GM12878 (cell line): ENCODE results near the gene ANKRD28. TPM values are rescaled to one million over a fixed set of nuclear protein-coding genes. Genes with fewer than 3 reads are reported as not detected.

Experiments used
- ATAC-seq: fragments of 200-7000 bp; cut with Tn5 transposase; 3 replicates; pipeline ENCODE4 v1.9.1; 2020; ENCODE audit warnings: mild to moderate bottlenecking, moderate library complexity
- BruUV-seq: library from RNA; stranded (reverse); fragments of 400-500 nt; replicated peaks from 2 replicates; lab custom pipeline; 2021; lab: Mats Ljungman, UMichigan
- CTCF ChIA-PET: fragments of 300-600 bp; sonication (Branson Sonifier 250); formaldehyde crosslinking; extraction: SDS; loops from one replicate; lab custom pipeline; 2021; ENCODE audit warnings: inconsistent platforms; lab: Yijun Ruan, JAX
- POLR2A ChIA-PET: fragments of 350-600 bp; formaldehyde crosslinking; extraction: SDS; loops from one replicate; lab custom pipeline; 2021; ENCODE audit warnings: inconsistent platforms; lab: Charles Lee
- RAD21 ChIA-PET: fragments of 300-600 bp; sonication (Branson Sonifier 250); formaldehyde crosslinking; loops from one replicate; lab custom pipeline; 2023; ENCODE audit warnings: antibody characterized with exemption; ENCODE audit not compliant: unreplicated experiment; lab: Charles Lee
- SMC1A ChIA-PET: fragments of 300-600 bp; sonication (Branson Sonifier 250); formaldehyde crosslinking; loops from one replicate; lab custom pipeline; 2023; ENCODE audit not compliant: unreplicated experiment, uncharacterized antibody; lab: Charles Lee
- DNase-seq: peaks from one replicate; pipeline ENCODE4 v3.0.0-alpha.2; 2011; ENCODE audit warnings: low read depth, low spot score
- FAIRE-seq: peaks from 3 replicates; lab custom pipeline; 2011; peaks lifted over from hg19 to GRCh38; lab: Jason Lieb, UNC
- H2AFZ ChIP-seq: 2 replicates; pipeline ENCODE4 v1.6.0; 2011; ENCODE audit warnings: low read depth, low read length, control low read depth; ENCODE audit not compliant: control insufficient read depth
- H3K27ac ChIP-seq: 2 replicates; pipeline ENCODE4 v1.5.1; 2011; ENCODE audit warnings: control low read depth; ENCODE audit not compliant: control insufficient read depth, insufficient read depth
- H3K27me3 ChIP-seq, 2 experiments: replicated peaks in 1 of 2; 2 replicates each; pipeline versions ENCODE4 v1.6.0 to v1.6.1; 2011; ENCODE audit warnings: low read length in 1 of 2; ENCODE audit not compliant: control insufficient read depth in 2 of 2, insufficient read depth in 2 of 2
- H3K36me3 ChIP-seq, 2 experiments: 2 replicates each; pipeline ENCODE4 v1.5.1; 2011; ENCODE audit warnings: low read length in 1 of 2; ENCODE audit not compliant: control insufficient read depth in 2 of 2, insufficient read depth in 2 of 2
- H3K4me1 ChIP-seq: 2 replicates; pipeline ENCODE4 v1.6.1; 2011; ENCODE audit warnings: mild to moderate bottlenecking, low read length, moderate library complexity, mixed read lengths; ENCODE audit not compliant: control insufficient read depth, insufficient read depth
- H3K4me2 ChIP-seq: 2 replicates; pipeline ENCODE4 v1.6.0; 2011; ENCODE audit warnings: control low read depth; ENCODE audit not compliant: control insufficient read depth, insufficient read depth
- H3K4me3 ChIP-seq: fragments of 200-600 bp; sonication (generic); 2 replicates; pipeline ENCODE4 v1.5.1; 2016
- H3K79me2 ChIP-seq: 2 replicates; pipeline ENCODE4 v1.6.0; 2011; ENCODE audit warnings: low read length; ENCODE audit not compliant: control insufficient read depth, insufficient read depth
- H3K9ac ChIP-seq: 2 replicates; pipeline ENCODE4 v1.8.0; 2011; ENCODE audit warnings: low read length, control low read depth, mixed read lengths; ENCODE audit not compliant: control insufficient read depth, insufficient read depth
- H3K9me3 ChIP-seq: replicated peaks from 3 replicates; pipeline ENCODE4 v1.5.1; 2011; ENCODE audit warnings: mild to moderate bottlenecking, low read length; ENCODE audit not compliant: control insufficient read depth, insufficient read depth
- H4K20me1 ChIP-seq: 2 replicates; pipeline ENCODE4 v1.6.0; 2011; ENCODE audit not compliant: control insufficient read depth, insufficient read depth
- CREM ChIP-seq: IDR thresholded peaks from 2 replicates; pipeline ENCODE4 v1.6.1; 2014; ENCODE audit warnings: antibody characterized with exemption, low read depth
- EED ChIP-seq: sonication (generic); IDR thresholded peaks from 2 replicates; pipeline ENCODE4 v1.6.1; 2016; ENCODE audit warnings: antibody characterized with exemption, low read depth
- KAT2A ChIP-seq: conservative IDR thresholded peaks from 2 replicates; pipeline ENCODE4 v1.6.1; 2011; ENCODE audit warnings: low read depth, low read length; ENCODE audit not compliant: control insufficient read depth
- MYB ChIP-seq: fragments of 150-350 bp; IDR thresholded peaks from 2 replicates; pipeline ENCODE4 v1.6.1; 2014; ENCODE audit warnings: mild to moderate bottlenecking, low read depth, low read length, borderline replicate concordance
- NFYA ChIP-seq: IDR thresholded peaks from 2 replicates; pipeline ENCODE4 v1.6.1; 2011; ENCODE audit warnings: low read depth, mild to moderate bottlenecking, low read length, improper control_type of control experiment, borderline replicate concordance
- NR2C2 ChIP-seq: IDR thresholded peaks from 2 replicates; pipeline ENCODE4 v1.6.1; 2011; ENCODE audit warnings: borderline replicate concordance, low read depth; ENCODE audit not compliant: control insufficient read depth, insufficient read length
- SMAD1 ChIP-seq: fragments of 450-650 bp; IDR thresholded peaks from 2 replicates; pipeline ENCODE4 v1.6.1; 2018; ENCODE audit warnings: mild to moderate bottlenecking, low read depth; ENCODE audit not compliant: partially characterized antibody
- ZNF207 ChIP-seq: fragments of 450-650 bp; IDR thresholded peaks from 2 replicates; pipeline ENCODE4 v1.6.1; 2014; ENCODE audit warnings: antibody characterized with exemption, mild to moderate bottlenecking, borderline replicate concordance
- WGBS: methylation state at CpG from one replicate; pipeline ENCODE4 v1.1.6; 2016; ENCODE audit warnings: low lambda C conversion rate; ENCODE audit not compliant: insufficient replicate concordance, insufficient coverage; ENCODE audit errors: missing lambda C conversion rate; 5-methylcytosine and 5-hydroxymethylcytosine counted together
- in situ Hi-C: fragments of 300-500 bp; cut with MboI; formaldehyde crosslinking; loops from 9 replicates; pipeline ENCODE4 v1.14.3; 2018; ENCODE audit warnings: mixed read lengths
- intact Hi-C: fragments of 100-400 bp; cut with micrococcal nuclease; formaldehyde crosslinking; loops from one replicate; pipeline ENCODE4 v1.14.2; 2022; ENCODE audit not compliant: unreplicated experiment
- polyA plus RNA-seq, 11 experiments: library from polyadenylated mRNA; depleted of rRNA in 4 of 11; unstranded in 6 of 11; stranded (reverse) in 5 of 11; fragments of >200 nt; fragmentation: Nextera tagmentation in 4 of 11; fragmentation: Illumina TruSeq in 1 of 11; extraction: Ambion mirVana in 4 of 11; extraction: Trizol in 1 of 11; gene quantifications; 1 replicate in 1 of 11; 2 replicates in 10 of 11; pipeline versions ENCODE4 v1.2.1 to v1.2.3, GENCODE V29; 2011 to 2016; ENCODE audit warnings: inconsistent platforms in 2 of 11, missing spikeins in 2 of 11, low read depth in 1 of 11
- total RNA-seq, 4 experiments: library from RNA; depleted of rRNA in 3 of 4; stranded (reverse); fragments of >200 nt in 3 of 4; fragmentation: Illumina TruSeq in 1 of 4; extraction: Trizol in 1 of 4; gene quantifications; 2 replicates each; pipeline versions ENCODE4 v1.2.1 to v1.2.3, GENCODE V29; 2013 to 2021
- TF ChIP-seq, protein P1 (sequence below): fragments of 450-650 bp; conservative IDR thresholded peaks from 2 replicates; pipeline ENCODE4 v1.6.1; 2017; ENCODE audit warnings: mild to moderate bottlenecking, moderate library complexity

The ANKRD28 gene
- total and polyA plus RNA-seq, 10 of the 15 experiments (the other 5 are each of a cell fraction or from before 2014, with no cell fraction given): 11.2 to 105 (median 38.3) TPM

DNA sequence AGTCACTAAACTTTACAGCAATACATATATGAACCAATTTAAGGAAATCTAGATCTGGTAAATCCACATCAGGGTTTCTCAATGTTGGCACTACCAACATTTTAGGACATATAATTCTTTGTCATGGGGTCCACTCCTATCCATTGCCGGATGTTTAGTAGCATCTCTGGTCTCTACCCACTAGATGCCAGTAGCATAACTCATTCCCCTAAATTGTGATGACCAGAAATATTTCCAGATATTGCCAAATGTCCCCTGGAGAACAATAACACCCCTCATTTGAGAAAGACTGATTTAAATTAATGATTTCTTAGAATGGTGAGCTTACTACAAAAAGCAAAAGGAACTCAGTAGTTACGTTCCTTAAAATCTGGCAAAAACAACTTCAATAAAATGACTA lies 23.1 kb upstream of the ANKRD28 start:
- Histone ChIP-seq H3K4me3 (no peak overlapping the region), H2AFZ (no peak overlapping the region), H3K4me1 (peaks cover 29% of the 10 kb centered on the region)
- TF ChIP-seq ZNF207: no peak
- TF ChIP-seq NR2C2: no peak
- TF ChIP-seq KAT2A: no peak
- no peak for TF ChIP-seq MYB
- TF ChIP-seq NFYA: no peak
- no peak for TF ChIP-seq CREM
- no peak for TF ChIP-seq EED
- no peak for TF ChIP-seq SMAD1
- TF ChIP-seq, protein P1, sequence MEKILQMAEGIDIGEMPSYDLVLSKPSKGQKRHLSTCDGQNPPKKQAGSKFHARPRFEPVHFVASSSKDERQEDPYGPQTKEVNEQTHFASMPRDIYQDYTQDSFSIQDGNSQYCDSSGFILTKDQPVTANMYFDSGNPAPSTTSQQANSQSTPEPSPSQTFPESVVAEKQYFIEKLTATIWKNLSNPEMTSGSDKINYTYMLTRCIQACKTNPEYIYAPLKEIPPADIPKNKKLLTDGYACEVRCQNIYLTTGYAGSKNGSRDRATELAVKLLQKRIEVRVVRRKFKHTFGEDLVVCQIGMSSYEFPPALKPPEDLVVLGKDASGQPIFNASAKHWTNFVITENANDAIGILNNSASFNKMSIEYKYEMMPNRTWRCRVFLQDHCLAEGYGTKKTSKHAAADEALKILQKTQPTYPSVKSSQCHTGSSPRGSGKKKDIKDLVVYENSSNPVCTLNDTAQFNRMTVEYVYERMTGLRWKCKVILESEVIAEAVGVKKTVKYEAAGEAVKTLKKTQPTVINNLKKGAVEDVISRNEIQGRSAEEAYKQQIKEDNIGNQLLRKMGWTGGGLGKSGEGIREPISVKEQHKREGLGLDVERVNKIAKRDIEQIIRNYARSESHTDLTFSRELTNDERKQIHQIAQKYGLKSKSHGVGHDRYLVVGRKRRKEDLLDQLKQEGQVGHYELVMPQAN: no peak
- TF ChIP-seq, all 136 proteins: peak for 0
- ATAC-seq: no peak
- Histone ChIP-seq H3K4me2 (no peak overlapping the region), H3K9ac (no peak overlapping the region), H3K27ac (no peak overlapping the region), H3K36me3 (no peaks in the 10 kb centered on the region), H4K20me1 (no peaks in the 10 kb centered on the region), H3K27me3 (no peaks in the 10 kb centered on the region), H3K79me2 (peaks cover 55% of the 10 kb centered on the region), H3K9me3 (no peaks in the 10 kb centered on the region)
- ChIA-PET POLR2A (interaction anchor here (0.5 kb wide), 1 partner anchor 214 kb away, joined by 8 read pairs; no protein-coding TSS in a partner anchor), CTCF (interaction anchor here (2.2 kb wide), 1 partner anchor 13 kb away, joined by 6 read pairs; no protein-coding TSS in a partner anchor), SMC1A (no interaction called here), RAD21 (interaction anchor here (0.6 kb wide), 1 partner anchor 17 kb away, joined by 3 read pairs; no protein-coding TSS in a partner anchor)
- no peak for DNase-seq
- FAIRE-seq: no peak
- intact Hi-C loops: no loop called here
- in situ Hi-C loops: no loop called here
- BruUV-seq: no TSS peak
- WGBS: 96% methylated on average over 2 of the region's 2 CpGs
